ENCODE data around the gene AKNA.
"Not testable (repeated sequence)": the region's sequence is repeated elsewhere in the genome, so short reads cannot be mapped to it uniquely, and the experiment has no call there.

Gene AKNA

GRCh38 chr9:114334490-114334889 is 53.3 kb downstream of the AKNA start:
- no peak for DNase-seq

GRCh38 chr9:114333718-114334117 is 54.1 kb downstream of the AKNA start:
- DNase-seq = not testable (repeated sequence)

- not testable (repeated sequence) for DNase-seq
Measured at GRCh38 chr9:114332474-114333040, 55.2 kb downstream of the AKNA start.

GRCh38 chr9:114331229-114332195 is 56.3 kb downstream of the AKNA start:
- DNase-seq = not testable (repeated sequence)

- no peak for DNase-seq
Measured at GRCh38 chr9:114330636-114331035, 57.1 kb downstream of the AKNA start.

- not testable (repeated sequence) for DNase-seq
Measured at GRCh38 chr9:114329625-114330022, 58.2 kb downstream of the AKNA start, which contains the start of gene ORM2. Gene ORM2 (plus strand): TSS chr9:114329869. CDS start chr9:114329905, 36 bp downstream.

- DNase-seq = not testable (repeated sequence)
Measured at GRCh38 chr9:114328937-114329624, 58.7 kb downstream of the AKNA start.

GRCh38 chr9:114328357-114328820 is 59.4 kb downstream of the AKNA start:
- not testable (repeated sequence) for DNase-seq

- DNase-seq = no peak
Measured at GRCh38 chr9:114327749-114328148, 60.0 kb downstream of the AKNA start.

GRCh38 chr9:114325684-114326254 is 62.0 kb downstream of the AKNA start:
- DNase-seq = not testable (repeated sequence)

- not testable (repeated sequence) for DNase-seq
Measured at GRCh38 chr9:114324965-114325364, 62.8 kb downstream of the AKNA start.

- DNase-seq = no peak
Measured at GRCh38 chr9:114324492-114324891, 63.3 kb downstream of the AKNA start.

GRCh38 chr9:114323849-114324248 is 63.9 kb downstream of the AKNA start:
- not testable (repeated sequence) for DNase-seq

- DNase-seq = not testable (repeated sequence)
Measured at GRCh38 chr9:114322831-114323531, 64.8 kb downstream of the AKNA start, which contains the start of gene ORM1. Gene ORM1 (plus strand): TSS chr9:114323098. CDS start chr9:114323134, 36 bp downstream.

GRCh38 chr9:114322160-114322818 is 65.5 kb downstream of the AKNA start:
- not testable (repeated sequence) for DNase-seq

- DNase-seq = no peak
Measured at GRCh38 chr9:114321759-114322158, 66.0 kb downstream of the AKNA start.

GRCh38 chr9:114320710-114321109 is 67.1 kb downstream of the AKNA start:
- not testable (repeated sequence) for DNase-seq

- DNase-seq = no peak
Measured at GRCh38 chr9:114319147-114319546, 68.6 kb downstream of the AKNA start.

- DNase-seq = no peak
Measured at GRCh38 chr9:114318416-114318815, 69.4 kb downstream of the AKNA start.

- no peak for DNase-seq
Measured at GRCh38 chr9:114317665-114318357, 70.0 kb downstream of the AKNA start.
